ENCODE results near the gene KCTD18.

KCTD18 gene

DNA sequence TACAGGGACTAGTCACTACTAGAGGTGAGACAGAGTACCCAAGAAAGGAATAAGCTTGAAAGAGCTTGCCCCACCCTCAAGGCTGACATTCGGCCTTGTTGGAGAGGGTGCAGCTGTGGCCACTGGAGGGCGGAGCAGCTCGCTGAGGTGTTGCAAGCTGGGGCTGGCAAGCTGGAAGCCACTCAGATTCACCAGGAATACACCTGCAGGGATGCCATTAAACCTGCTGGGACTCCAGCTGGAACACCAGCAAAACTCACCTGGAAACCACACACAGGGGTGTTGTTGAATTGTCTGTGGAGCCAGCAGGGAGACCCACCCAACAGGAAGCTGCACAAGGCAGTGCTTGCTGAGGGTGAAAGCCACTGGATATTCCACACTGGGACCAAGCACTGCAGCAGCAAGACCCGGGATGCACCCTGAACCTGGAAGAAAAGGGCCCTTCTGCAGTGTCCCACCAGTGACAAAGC, 26.1 kb downstream of the KCTD18 start:
- DNase-seq = no peak

DNA sequence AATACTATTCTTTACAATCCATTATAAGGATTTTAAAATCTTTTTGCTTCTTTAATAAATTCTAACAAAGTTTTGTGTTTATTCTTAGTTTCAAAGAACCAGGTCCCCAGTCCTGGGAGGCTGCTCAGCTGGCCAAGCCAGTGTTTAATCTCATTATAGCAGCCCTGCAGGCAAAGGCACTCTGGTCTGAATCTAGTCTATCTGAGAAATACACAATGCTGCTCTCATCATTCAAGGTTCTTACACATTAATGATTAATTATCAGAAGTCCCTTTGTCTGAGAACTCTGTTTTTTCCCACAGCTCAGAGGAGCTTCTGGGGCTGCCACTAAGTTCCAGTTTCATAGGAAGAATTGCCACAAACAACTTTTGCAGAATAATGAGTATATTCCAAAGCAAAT, 27.7 kb downstream of the KCTD18 start:
- DNase-seq = no peak

DNA sequence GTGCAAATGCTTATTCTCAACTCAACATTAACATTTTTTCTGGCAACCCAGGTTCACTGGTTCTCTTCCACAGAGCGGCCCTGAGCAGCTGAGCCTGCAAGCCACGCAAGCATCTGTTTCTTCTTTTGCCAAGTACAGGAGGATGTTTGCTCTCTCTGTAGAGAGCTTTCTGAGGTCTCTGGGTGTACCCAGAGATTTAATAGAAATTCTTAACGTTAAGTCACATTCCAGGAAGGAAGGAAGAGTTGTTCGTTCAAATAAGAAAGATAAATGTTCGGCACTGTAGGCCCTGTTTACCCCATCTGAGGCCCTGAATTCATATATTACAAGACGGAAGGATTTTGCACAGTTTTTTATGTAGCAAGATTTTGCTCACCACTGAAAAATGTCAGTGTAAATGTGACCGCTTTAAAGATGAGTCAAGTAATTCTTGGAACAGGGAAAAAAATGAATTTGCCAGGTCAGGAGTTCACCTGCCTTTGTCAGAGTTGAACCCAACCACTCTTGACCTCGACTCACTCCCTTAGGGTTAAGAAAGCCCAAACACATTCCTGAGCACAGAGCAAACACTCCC, 30.1 kb downstream of the KCTD18 start:
- DNase-seq = no peak

DNA sequence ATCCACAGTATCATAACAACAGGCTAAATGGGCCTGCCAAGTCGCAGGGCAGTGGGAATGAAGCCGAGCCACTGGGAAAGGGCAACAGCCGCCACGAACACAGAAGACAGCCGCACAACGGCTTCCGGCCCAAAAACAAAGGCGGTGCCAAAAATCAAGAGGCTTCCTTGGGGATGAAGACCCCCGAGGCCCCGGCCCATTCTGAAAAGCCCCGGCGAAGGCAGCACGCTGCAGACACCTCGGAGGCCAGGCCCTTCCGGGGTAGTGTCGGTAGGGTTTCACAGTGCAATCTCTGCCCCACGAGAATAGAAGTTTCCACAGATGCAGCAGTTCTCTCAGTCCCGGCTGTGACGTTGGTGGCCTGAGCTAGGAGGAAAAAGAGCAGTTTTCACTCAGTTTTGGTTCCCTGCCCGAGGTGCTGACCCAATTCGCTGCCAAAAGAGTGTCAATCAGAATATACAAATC, 32.2 kb downstream of the KCTD18 start:
- no peak for DNase-seq

DNA sequence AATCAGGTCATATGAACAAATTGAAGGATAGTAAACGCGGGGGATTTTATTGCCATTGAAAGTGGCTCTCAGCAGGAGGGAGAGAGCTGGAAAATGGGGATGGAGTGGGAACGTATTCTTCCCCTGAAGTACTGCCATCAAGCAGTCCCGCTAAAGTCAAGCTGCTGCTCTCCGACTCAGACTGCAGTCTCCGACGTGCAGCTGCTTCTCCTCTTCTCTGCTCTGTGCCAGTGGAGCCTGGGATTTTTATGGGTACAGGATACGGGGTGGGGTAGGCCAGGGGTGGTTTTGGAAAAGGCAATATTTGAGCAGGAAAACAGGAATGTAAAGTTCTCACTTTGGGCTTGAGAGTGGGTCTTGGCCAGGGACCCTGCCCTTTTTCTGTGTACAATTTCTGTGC, 33.0 kb downstream of the KCTD18 start:
- DNase-seq = no peak

DNA sequence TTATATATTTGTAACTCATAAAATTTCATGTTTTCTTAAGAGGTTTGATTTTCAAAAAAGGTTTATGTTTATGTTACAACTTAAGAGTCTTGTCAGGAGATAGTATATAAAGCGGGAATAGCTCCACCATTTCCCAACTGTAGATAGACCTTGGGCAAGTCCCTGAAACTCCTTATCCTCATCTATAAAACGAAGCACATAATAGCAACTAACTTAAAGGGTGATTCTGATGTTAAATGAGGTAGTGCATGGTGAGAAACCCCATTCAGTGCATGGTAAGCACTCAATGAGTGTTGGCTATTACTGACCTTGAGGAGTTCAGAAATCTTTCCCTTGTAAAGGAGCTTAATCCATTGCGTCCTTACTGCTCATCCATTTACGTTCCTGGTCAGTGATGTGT, 34.1 kb downstream of the KCTD18 start:
- no peak for DNase-seq

DNA sequence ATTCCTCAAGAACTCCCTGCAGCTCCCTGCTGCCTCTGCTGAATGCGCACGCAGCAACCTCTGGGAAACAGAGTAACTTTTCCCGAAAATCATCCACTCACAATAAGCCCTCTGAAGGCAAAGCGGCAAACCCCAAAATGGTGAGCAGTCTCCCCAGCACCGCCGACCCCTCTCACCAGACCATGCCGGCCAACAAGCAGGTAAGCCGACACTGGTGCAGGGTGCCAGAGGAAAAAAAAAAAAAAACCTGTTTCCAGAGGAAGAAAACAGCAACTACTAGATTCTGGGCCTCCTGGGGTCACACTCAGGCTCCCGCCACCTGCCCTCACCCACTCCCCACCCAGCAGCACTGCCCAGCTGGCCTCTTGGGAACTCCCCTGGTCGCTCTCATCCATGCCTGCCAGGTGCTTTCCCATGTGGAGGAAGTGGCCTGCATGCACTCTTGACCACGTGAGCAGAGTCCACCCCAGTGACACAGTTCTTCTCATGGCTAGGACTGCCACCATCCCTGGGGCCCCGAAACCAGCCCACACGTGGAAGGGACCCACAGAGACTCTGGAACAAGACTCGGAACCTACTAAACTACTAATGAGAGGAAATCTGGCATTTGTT, 36.9 kb downstream of the KCTD18 start:
- no peak for DNase-seq

DNA sequence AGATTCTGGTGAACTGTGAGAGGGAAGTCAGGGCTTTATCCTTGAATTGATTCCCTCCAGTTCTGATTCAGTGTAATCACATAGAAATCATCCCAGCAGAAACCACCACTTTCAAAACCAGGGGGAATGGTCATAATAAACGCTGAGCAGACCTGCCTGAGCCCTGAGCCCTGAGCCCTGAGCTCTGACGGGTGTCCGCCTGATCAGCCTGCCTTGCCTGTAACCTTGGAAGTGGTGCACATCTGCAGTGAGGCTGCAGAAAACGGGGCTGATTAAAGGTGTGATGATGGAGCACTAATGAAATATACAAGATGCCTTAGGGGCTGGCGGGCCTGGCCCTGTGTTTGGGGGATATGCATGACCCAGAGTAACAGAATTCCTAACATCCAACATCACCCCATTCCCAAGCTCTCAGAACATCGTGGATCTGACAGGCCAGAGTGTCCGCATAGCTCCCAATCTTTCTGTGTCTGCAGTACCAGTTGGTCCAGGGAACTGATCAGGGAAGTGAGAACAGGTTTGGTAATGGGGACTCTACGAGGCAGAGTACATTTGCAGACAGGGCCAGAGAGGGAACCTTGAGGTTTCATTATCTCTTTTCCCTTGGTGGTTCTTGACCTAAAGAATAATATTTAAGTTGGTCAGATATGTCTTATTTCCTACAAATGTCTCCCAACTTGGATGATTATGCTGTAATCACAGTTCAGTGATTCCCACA, 37.8 kb downstream of the KCTD18 start:
- no peak for DNase-seq

DNA sequence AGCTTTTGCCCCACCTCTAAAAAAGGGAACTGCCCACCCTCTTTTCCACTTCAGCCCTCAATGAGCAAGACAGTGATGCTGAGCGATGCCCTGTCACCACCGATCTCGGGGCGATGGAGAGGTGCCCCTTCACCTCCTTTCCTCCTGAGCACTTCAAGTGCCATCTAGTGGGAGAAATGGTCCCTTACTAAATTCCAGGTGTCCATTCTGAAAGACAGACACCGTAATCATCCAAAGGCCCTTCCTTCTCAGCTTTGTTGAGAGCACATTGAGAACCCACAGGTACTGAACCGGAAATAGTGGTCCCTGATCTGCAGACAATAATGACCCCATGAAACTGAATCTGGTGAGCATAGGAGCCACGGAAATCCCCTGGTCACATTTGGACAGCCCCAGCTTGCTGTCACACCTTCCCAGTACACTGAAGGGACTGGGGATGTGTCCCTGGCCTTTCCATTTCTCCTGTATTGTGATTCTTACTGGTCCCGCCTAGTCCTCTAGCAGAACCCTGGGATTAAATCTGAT, 38.5 kb downstream of the KCTD18 start:
- DNase-seq = no peak

DNA sequence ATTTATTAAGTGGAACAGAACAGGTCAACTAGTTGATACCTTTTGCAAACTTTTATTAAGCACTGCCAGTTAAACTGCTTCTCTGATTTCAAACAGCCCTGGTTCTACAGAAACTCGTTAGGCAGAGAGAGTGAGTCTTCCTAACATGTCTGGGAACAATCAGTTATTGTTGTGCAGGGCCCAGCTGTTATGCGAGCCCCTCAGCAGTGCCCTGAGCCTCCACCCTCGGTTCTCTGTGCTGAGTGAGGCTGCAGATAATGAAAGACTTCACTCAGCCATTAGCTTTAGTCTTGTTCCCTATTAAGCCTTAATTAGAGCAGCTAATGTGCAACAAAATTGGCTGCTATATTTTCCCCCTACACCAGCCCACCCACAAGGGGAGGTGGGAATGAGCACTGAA, 39.6 kb downstream of the KCTD18 start:
- DNase-seq = no peak

DNA sequence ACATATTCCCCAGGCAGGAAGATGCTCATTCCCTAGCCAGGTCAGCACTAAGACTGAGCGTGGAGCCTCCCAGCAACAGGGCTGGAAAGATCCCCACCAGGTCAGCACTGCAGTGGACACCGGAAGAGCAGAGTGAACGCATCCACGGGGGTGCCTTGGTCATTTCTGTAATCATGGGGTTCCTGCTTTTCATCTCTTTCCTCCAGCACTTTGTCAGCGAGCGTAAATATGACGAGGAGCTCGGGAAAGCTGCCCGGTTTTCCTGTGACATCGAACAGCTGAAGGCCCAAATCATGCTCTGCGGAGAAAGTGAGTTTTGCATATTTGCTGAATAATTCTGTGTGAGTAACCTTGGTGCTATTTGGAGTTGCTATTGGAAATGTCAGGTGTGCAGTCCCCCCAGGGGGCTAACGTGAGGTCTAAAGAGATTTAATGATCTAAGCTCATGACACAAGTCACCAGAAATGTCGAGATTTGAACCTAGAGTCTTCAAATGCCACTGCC, 40.1 kb downstream of the KCTD18 start:
- no peak for DNase-seq

DNA sequence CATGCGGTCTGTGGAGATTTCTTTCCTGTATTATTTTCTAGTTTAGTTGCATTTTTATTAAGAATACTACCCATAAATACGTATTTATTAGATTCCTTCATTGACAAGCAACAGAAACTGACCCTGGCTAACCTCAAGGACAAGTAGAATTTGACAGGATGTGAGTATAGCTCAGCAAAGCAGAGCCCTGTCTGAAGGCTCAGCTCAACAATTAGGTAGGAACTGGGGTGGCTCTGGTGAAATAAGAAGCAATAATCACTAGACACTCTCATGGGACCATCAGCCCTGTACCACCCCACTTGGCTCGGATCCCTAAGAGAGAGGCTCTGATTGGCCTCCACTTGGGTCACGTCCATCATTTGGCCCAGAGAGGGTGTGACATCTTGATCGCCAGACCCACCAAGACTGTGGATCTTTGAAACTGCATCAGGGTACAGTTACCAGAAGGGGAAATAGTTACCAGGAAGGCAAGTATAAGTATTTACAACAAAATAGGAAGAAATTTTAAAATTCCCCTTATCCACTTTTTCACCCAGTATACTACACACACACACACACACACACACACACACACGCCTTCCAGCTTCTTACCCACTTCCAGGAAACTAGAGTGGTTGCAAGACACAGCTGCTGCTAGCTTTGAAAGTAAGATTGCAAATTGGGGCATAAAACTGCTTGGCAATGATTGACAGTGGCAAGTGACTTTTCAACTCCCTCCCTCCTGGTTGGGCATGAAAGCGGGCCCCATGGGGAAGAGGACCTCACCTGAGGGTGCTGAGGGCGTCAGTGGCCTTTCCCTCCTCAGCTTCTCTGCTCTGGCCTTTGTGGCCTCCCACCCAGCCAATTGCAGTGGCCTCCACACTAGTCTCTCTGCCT, 41.8 kb downstream of the KCTD18 start:
- no peak for DNase-seq

DNA sequence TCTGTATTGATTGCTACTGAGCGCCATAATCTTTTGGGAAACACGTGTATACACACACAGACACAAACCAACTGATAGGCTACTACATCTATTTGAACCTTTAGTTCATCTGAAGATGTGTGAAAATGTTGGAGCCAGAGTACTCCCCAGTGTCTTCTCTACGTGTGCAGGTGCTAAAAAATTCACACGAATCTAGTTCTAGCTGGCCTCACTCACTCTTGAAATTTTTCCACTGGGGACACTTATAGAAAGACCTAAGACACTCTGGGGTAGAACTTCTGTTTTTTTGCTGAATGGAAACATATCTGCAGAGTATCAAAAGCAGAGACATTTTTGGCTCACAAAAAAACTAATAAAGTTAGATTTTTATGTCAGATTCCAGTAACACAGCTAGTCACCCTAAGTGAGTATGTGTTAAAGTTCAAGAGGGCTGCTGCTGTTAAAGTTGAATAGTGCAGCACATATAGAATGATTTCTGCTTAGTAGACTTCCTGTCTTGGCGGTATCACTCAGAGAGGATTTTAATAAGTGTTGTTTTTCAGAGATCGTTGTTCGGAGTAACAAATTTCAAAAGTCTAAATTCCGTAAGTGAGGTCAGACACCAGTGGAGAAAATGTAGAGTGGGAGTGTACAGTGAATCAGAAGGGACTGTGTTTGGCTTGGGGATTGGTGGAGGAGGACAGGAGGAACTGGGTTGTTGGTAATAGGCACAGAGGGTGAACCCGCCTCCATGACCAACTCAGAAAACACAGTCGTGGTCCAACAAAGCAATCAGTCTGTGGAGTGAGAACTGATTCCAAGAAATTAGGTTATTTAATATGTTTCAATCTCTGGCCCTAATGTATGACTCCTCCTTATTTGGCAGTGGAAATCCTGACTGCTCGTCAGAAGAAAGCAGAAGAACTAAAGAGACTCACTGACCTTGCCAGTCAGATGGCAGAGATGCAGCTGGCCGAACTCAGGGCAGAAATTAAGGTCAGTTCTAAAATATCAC, 43.1 kb downstream of the KCTD18 start:
- no peak for DNase-seq

DNA sequence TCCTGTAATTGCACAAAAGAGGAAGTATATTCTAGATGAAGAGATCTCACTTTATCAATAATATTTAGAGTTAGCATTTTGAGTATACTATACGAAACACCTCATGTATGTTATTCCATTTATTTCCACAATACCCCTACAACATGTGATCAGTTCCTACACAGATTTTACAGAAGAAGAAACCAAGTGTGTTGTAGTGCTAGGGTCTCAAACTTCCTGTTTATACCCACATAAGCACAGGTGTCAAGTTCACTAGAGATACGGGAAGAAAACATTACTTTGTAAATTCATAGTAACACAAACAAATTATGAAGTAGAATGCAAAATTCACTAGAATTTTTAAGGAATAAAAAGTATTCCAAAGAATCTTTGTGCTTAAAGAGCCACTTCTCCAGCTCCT, 46.4 kb downstream of the KCTD18 start:
- DNase-seq = no peak

DNA sequence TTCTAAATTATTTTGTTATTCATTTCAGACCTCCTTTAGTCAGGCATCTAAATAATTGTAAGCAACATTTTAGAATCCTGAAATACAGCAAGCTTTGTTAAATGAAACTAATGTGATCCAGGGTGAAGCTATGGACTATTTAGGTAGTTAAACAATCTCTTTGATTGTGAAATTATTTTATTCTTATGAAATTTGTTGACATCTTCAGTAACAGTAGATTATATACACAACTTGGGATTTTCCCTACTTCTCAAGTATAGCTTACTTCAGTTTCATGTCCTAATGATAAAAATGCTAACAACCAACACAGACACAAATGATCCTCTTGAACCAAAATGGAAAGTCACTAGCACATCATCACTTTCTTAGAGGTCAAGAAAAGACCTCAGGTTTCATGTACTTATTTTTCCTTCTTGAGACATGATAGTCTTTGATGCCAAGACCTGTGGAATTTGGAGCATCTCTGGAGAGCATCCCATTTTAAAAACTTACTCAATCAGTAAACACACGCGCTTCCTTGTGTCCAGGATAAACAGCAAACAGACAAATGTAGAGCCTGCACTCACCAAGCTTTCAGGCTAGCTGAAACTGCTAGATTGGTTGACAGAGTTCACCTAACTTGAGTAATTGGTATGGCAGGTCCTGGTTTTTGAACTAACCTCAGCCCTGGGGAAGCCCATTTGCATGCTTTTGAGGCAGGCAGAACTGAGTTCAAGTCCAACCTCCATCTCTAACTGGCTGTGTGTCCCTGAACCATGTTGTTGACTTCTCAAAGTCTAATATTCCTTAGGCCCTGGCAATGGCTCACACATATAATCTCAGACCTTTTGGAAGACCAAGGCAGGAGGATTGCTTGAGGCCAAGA, 47.8 kb downstream of the KCTD18 start:
- no peak for DNase-seq

DNA sequence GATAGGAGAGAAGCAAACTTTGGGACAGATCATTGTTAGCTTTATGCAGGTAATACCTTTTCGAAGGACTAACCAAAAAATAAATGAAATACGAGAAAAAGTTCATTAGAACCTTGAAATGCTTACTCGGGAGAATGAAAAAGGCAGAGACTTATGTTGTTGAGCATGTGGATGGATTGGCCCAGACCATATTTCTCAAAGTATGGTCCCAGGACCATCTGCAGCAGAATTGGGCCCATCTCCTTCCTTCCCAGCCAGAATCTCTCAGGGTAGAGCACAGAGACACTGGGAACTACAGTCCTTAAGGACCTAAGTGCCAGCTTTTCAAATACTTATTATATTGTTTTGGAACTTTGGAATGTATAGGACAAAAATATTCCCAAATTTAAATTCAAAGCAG, 50.8 kb downstream of the KCTD18 start:
- no peak for DNase-seq

DNA sequence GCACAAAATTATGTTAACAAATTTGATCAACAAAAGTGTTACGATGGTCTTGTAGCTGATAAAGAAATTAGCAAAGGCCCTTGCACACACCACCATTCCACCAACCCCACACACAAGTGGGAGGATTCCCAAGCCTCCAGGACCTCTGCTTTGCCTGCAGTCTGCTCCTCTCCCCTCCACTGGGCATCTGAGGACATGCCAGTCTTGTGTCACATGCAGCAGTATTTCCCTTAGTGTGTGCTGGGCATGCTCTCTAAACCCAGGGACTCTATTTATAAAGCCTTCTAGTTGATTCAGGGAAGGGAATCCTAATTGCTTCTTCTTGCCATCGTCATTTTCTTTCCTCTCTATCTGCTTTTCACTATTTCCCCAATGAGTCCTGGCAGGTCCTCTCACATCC, 53.3 kb downstream of the KCTD18 start:
- DNase-seq = no peak

DNA sequence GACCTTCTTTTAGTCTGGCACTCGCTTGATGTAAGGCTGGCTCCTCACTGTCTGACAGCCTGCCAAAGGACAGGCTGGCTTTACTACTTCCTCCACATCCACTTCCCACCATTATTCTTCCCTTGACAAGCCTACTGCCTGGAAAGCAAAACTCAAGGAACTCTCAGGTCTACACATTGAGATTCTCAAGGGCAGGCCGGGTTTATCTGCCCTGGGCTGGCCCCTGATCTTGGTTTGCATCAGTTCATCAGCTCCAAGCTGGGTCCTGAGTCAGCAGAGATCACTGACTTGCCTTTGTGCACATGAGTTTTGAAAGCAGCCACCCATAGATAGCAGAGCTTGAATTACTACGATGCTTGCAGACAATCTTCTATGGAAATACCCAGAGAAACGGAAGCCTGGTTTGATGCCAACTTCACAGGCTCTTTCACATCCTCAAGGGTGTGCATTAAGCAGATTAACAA, 53.9 kb downstream of the KCTD18 start:
- DNase-seq = no peak

DNA sequence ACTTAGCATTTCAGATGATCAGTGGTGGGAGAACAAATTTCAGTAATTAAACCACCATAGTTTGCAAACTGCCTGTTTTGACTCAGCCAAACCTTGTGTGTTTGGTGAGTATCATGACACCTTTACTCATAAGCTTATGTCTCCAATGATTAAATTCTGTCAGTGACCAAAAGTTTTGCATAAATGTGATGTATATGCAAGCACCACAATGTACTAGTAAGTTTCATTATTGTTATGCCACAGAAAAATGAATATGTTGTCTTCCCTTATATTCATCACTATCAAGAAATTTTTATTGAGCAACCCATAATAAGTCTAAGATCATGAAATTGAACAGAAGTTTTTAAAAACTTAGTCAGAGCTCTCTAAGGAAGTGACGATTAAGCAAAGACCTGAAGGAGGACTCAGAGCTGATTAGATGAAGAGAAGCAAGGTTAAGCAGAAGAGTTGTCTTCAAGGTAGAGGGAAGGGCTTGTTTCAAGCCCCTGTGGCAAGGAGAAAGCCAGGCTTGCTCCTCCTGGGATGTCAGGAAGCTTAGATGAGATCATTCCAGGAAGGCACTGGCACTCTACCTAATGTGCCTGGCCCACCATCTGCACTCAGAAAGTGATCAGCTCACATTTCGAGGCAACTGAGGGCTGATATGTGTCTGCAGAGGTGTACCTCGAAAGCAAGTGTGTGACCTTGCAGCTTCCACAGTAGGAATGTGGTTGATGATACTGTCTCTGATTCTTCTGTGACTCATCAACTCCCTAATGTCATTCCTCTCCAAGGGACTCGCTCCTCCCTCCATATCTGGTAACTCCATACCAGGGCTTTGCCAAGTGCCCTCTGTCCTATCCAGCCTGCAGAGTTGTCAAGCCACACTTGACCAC, 54.7 kb downstream of the KCTD18 start:
- DNase-seq = no peak

All from GF-D8 (cell line).